GM18508 (cell line): ENCODE results near the gene NFKB1.
"Not testable (repeated sequence)": the region's sequence is repeated elsewhere in the genome, so short reads cannot be mapped to it uniquely, and the experiment has no call there.

Source experiments
- ATAC-seq: cut with Tn5 transposase; IDR thresholded peaks from one replicate; pipeline ENCODE4 v1.9.1; 2021; ENCODE audit warnings: moderate number of reproducible peaks; ENCODE audit not compliant: insufficient read depth, unreplicated experiment

Gene NFKB1

DNA sequence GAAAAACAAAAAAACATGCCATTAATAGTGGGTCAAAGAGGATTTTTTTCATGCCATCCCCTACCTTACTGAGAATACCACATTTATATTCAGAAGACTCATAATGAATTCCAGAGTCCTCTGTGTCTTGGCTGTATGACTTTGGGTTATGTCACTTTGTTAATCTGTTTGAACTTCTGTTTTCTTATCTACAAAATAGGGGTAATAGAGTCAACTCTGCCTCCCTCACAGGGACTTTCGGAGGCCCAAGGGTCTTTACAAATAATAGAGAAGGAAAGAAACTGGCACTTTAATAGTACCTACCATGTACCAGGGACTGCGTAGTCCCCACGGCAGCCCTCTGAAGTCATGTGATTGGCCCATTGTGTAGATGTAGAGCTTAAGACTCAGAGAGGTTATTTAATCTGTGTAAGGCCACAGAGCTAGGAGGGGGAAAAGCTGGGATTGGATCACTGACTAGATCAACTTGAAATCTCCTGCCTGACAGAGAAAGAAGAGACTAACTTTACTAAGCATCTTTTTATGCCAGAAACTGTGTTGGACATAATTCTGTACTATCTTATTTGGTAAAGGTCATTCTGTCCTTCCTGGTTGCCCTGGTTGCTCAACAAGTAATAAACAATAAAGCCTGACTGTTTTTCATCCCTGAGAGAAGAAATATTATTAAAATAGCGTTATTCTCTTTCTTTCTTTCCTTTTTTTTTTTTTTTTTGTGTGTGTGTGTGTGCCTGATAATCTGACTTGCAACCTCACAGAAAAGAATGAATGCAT lies 59.6 kb downstream of the NFKB1 start:
- ATAC-seq = no peak

- ATAC-seq = no peak
These were observed 61.8 kb downstream of the NFKB1 start for GRCh38 chr4:102563000-102563399.

GRCh38 chr4:102564399-102565059 lies 63.4 kb downstream of the NFKB1 start:
- ATAC-seq = peak; percentile 79

DNA sequence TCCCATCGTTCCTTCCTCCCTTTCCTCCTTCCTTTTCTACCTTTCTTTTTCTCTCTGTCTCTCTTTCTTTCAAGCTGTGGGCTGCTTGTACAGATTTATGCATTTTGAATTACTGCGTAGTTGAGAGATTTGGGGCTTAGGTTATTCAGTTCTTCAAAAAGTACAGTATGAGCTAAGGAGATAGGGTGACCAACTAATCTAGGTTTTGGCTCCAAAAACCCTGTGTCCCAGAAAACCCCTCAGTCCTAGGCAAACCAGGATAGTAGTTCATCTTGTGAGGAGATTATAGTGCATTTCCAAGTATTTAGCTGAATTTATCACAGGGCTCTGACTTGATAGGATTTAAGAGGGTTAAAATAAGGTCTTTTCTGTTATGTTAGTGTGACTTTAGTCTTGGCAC lies 64.5 kb downstream of the NFKB1 start:
- no peak for ATAC-seq

GRCh38 chr4:102566426-102566825 lies 65.3 kb downstream of the NFKB1 start:
- ATAC-seq = no peak

- no peak for ATAC-seq
These were observed 66.3 kb downstream of the NFKB1 start for GRCh38 chr4:102567427-102567826.

- no peak for ATAC-seq
These were observed 68.0 kb downstream of the NFKB1 start for GRCh38 chr4:102569200-102569599.

- not testable (repeated sequence) for ATAC-seq
These were observed 69.1 kb downstream of the NFKB1 start for GRCh38 chr4:102570211-102570610.

GRCh38 chr4:102572452-102572851 lies 71.3 kb downstream of the NFKB1 start:
- no peak for ATAC-seq

DNA sequence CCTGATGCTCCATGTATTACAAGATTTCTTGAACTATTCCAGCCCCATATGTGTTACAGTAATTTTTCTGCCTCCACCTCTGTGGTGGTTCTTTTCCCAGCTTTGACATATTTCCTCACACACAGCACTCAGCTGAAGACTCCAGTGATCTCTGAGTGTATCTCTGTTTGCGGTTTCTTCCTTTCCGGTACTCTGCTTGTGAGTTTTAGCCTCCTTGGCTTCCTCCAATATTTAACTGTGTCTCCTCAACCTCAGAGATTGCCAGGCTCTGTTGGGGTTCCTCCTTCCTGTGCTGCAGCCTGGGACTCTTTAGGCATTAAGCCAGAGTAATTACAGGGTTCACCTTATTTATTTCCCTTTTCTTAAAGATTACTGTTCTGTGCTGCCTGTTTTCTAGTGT lies 73.2 kb downstream of the NFKB1 start:
- no peak for ATAC-seq

DNA sequence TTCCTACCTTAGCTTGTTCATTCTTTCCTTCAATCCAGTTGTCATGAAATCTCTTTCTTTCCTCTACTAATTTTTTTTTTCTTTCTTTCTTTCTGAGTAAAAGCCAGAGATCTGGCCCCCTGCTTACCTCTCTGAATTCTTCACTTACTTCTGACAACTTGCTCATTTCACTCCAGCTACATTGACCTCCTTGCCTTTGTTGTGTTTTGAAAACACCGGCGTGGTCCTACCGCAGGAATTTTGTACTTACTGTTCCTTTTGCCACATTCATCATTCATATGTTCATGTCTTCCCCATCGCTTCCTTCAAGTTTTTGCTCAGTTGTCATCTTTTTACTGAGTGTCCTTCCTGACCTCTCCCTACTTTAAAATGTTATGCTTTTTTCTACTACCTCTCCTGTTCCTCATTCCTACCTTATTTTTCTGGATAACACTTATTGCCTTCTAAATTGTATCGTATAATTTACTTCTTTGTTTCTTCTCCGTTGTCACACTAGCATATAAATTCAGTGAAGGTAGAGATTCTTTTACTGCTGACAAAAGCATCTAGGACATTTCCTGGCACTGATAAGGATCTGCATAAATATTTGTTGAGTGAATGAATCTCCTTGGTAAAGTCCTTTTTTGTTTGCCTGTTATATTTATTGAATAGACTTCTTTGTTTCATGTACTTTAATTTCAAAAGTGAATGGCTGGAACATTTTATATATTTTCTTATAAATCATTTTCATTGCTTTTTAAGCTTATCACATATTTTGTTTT lies 74.4 kb downstream of the NFKB1 start:
- no peak for ATAC-seq

DNA sequence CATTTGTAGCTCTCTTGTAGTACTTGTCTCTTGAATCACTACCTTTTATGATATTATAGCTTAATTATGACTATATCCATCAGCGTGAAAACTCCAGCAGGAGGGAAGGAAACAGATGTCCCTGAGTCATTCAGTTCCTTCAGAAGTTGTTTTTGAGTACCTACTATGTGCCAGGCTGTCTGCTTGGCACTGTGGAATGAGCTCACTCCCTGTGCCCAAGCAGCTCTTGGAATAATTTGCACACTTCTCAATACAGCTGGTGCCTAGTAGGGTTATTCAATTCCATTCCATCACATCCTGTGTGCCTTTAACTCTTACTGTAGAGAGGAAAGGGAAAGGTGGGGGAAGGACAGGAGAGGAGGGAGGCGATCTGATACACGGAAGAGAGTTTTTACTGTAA lies 77.1 kb downstream of the NFKB1 start:
- ATAC-seq = no peak

DNA sequence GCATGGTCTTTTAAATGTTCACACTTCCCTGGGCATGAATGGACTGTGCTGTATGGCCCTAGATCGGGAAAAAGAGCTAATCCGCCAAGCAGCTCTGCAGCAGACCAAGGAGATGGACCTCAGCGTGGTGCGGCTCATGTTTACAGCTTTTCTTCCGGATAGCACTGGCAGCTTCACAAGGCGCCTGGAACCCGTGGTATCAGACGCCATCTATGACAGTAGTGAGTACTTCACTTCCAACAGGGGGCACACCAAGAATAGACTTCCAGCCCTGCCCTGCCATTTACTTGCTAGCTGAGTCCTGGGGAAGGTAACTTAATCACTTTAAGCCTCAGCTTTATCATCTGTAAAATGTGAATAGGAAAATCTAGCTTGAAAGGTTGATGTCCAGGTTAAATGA lies 77.7 kb downstream of the NFKB1 start:
- ATAC-seq = no peak

- ATAC-seq = no peak
These were observed 78.8 kb downstream of the NFKB1 start for GRCh38 chr4:102579794-102580462.

DNA sequence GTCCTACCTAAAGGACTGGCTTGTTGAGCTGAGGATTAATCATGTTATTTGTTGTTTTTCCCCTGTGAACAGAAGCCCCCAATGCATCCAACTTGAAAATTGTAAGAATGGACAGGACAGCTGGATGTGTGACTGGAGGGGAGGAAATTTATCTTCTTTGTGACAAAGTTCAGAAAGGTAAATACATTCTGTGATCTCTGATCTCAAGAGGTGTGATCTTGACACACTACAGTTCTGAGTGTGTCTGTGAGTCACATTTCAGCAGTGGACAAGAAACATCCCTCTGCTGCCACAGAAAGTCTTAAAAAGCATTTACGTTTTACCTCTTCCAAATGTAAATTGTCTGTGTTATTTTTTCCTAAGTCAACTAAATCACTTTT lies 79.3 kb downstream of the NFKB1 start:
- no peak for ATAC-seq

DNA sequence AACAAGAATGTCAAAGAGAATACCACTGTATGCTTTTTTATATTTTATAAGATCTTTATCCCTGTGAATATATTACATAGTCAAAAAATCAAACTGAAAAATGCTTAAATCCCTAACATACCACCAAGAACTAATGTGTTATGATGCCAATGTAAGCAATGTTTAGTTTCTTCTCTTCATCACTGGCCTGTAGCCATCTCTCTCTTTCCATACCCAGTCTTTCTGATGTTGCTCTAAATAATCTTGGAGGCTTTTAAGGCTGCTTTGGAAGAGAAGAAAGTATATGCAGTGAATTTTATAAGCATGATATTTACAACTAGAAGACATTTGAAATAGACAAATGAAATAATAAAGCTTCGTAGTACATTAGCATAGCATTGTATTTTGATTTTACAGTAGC lies 82.9 kb downstream of the NFKB1 start:
- ATAC-seq = no peak

DNA sequence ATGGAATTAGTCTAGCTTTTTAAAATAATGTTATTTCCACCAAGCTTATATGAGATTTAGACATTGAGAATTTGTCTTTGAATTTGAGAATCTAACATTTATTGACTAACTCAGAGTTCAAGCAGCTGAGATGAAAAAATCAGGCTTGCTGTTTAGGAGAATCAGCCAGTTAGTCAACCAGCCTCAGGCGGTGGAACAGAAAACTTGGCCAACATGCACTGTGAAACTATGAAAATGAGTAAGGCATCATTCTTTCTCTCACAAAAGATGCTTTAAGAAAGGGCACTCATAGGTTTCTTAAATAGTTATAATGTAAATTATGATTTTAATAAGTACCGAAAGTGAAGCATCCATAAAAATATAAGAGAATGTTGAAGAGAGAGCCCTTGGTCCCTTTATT lies 84.2 kb downstream of the NFKB1 start:
- no peak for ATAC-seq

- no peak for ATAC-seq
These were observed 85.0 kb downstream of the NFKB1 start for GRCh38 chr4:102586002-102586643.

DNA sequence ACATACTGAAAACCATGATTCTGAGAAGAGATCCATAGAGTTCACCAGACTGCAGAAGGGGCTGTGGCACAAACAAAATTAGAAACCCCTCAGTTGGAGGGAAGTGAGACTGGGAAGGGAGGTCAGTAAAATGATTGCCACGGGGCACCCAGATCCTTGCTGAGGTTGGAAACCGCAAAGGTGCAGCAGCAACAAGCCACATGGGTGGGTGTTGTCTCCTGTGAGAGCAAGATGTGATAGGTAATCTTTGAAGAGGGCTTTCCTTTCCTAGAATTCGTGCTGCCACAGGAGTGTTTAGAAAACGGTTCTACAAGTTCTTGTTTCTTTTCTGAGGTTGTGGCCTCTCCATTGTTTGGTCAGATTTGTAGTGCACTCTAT lies 85.5 kb downstream of the NFKB1 start:
- no peak for ATAC-seq

- ATAC-seq = no peak
These were observed 88.6 kb downstream of the NFKB1 start for GRCh38 chr4:102589743-102590142.
